ENCODE measurements around the gene CNFN. TPM values are rescaled to one million over a fixed set of nuclear protein-coding genes. Genes with fewer than 3 reads are reported as not detected.

Gene CNFN
- total and polyA plus RNA-seq, 9 donors = 0.24 to 1.2 (median 0.38) TPM; not detected in 5

DNA sequence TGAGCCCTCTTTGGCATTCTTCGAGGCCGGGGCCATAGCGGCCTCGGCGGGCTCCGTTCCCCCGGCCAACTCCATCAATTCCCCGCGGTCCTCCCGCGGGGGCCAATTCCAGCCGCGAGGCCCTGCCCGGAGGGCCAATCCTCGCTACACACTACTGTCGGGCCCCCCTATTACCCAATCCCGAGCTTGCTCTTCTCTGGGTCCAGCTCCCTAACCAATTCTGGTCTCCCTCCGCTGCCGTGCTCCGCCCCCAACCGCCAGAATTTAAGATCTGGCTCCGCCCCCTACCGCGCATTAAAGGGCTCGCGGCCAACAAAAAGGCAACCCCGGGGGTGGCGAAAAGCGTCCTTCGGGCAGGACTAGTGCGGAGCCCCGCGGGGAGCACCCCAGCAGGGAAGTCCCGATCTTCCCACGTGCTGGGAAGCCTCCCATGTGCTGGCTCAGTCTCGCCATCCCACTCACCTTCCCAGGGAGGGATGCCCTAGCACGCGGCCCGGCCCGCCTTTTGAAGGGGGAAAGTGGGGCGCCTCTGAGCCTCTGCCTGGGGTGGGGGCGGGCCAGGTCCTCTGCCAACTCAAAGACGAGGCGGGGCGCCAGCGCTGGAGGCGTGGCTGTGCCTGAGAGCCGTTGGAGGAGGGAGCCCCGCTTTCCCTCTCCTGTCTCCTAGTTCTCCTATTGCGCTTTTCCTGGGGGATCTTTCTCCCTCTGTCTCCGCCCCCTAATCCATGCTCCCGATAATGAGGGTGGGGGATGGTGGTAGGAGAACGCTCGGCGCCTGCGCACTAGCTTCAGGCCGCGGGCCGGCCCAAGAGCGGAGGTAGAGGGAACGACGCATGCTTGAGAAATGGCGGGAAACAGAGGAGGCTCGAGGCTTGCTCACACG, 33.6 kb upstream of the CNFN start:
- 2% methylated on average over 49 of the region's 65 CpGs for WGBS (ENCODE audit: insufficient coverage)
- H3K27me3 ChIP-seq (ENCODE audit: control insufficient read depth, insufficient read depth, low read length) = peaks cover 17% of the 10 kb centered on the region
- H3K4me1 ChIP-seq (ENCODE audit: control insufficient read depth, insufficient read depth, low read length) = peaks cover 34% of the 10 kb centered on the region
- DNase-seq = peak; percentile 94
- H3K9me3 ChIP-seq (replicated peaks; ENCODE audit: control insufficient read depth, low read depth, low read length) = no peaks in the 10 kb centered on the region
- peak overlapping the region; percentile 82 for H3K27ac ChIP-seq (ENCODE audit: low read length)
- H3K4me3 ChIP-seq (ENCODE audit: low read length) = peak overlapping the region; percentile 63
- no peaks in the 10 kb centered on the region for H3K36me3 ChIP-seq (ENCODE audit: control insufficient read depth, insufficient read depth, low read length)

DNA sequence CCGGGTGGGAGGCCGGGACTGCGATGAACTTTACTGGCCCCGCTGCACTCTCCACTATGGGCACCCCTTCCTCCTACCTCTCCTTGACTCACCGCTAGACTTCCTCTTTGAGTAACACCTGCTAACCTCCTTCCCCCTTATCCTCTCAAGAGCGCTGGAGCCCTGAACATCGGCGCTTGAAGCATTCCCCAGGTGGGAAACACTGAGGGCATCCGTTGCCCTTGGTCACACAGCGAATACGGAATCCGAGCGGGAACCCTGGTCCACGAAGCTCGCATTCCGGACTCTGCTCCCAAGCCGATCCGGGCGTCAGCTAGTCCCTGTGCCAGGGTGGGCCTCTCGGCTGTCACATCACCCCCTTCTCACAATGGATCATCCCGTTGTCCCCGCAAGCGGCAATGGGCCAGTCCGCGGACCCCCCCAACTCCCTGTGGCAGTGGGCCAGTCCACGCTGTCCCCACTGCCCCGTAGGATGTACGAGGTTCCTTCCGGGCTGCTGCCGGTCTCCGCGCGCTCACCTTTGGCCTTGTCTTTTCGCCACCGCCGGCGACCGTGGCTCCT, 32.9 kb upstream of the CNFN start:
- Histone ChIP-seq H3K36me3 (ENCODE audit: control insufficient read depth, insufficient read depth, low read length) (no peaks in the 10 kb centered on the region), H3K4me1 (ENCODE audit: control insufficient read depth, insufficient read depth, low read length) (peaks cover 34% of the 10 kb centered on the region), H3K27ac (ENCODE audit: low read length) (peak overlapping the region; percentile 82), H3K9me3 (replicated peaks; ENCODE audit: control insufficient read depth, low read depth, low read length) (no peaks in the 10 kb centered on the region), H3K4me3 (ENCODE audit: low read length) (peak overlapping the region; percentile 63), H3K27me3 (ENCODE audit: control insufficient read depth, insufficient read depth, low read length) (peaks cover 17% of the 10 kb centered on the region)
- WGBS (ENCODE audit: insufficient coverage) = under 1% methylated on average over 34 of the region's 38 CpGs
- DNase-seq = peak; percentile 53

DNA sequence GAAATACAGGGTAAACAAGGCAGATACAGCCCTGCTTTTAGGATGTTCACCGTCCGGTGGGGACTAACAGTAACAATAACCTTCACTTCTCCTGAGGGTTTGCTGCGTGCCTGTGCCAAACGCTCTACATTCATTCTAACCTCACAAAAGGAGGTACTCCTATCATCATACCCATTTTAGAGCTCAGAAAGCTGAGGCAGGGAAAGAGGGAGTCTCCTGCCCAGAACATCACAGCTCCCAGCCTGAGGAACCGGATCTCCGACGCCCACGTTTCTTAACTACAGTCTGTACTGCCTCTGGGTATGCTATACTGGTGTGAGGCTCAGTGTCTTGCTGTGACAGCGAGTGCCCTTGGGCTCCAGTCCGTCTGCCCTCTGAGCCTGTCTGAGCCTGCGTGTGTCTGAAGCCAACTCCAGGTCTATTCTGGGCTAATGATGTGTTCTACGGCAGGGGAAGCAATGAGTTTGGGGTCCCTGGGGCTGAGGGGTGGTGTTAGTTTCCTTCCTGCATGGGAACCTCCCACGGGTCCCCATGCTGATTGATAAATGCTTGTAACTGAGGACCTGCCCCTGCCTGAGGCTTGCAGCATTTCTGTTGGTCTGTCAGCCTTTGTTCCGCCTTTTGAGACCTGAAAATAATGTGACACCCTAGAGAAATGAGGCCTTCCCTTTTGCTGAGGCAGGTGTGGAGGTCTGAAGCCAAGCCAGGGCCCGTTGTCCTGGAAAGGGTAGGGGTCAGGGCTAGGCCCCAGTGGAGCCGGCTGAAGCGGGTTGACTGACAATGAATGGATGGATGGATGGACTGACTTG, 32.2 kb upstream of the CNFN start:
- peaks cover 34% of the 10 kb centered on the region for H3K4me1 ChIP-seq (ENCODE audit: control insufficient read depth, insufficient read depth, low read length)

DNA sequence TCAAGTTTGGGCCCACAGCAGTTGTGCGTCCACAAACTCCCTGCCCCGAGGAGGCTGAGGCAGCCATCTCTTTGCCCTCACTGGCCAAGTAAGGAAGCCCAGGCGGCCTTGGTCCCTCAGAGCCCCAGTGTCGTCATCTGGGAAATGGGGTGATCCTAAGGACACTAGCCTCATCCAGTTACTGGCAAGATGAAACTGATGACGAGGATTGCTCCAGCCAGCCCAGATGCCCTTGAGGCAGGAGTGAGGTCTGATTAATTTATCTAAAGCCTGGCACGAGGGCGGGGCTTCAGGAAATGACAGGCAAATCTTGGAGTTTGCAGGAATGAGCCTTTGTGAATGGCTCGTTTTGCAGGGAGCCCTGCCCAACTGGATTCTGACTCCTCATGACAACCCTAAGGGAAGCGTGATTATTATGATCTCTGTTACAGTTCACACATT, 31.5 kb upstream of the CNFN start:
- no peak overlapping the region for H3K4me3 ChIP-seq (ENCODE audit: low read length)
- H3K9me3 ChIP-seq (replicated peaks; ENCODE audit: control insufficient read depth, low read depth, low read length) = no peaks in the 10 kb centered on the region
- H3K27me3 ChIP-seq (ENCODE audit: control insufficient read depth, insufficient read depth, low read length) = peaks cover 17% of the 10 kb centered on the region
- peaks cover 34% of the 10 kb centered on the region for H3K4me1 ChIP-seq (ENCODE audit: control insufficient read depth, insufficient read depth, low read length)
- no peak for DNase-seq
- H3K27ac ChIP-seq (ENCODE audit: low read length) = peak overlapping the region; percentile 29
- no peaks in the 10 kb centered on the region for H3K36me3 ChIP-seq (ENCODE audit: control insufficient read depth, insufficient read depth, low read length)
- WGBS (ENCODE audit: insufficient coverage) = 81% methylated on average over 9 of the region's 9 CpGs

More for the DNA sequence above, 32.2 kb upstream of the CNFN start:
- Histone ChIP-seq H3K27me3 (ENCODE audit: control insufficient read depth, insufficient read depth, low read length) (peaks cover 17% of the 10 kb centered on the region), H3K36me3 (ENCODE audit: control insufficient read depth, insufficient read depth, low read length) (no peaks in the 10 kb centered on the region), H3K9me3 (replicated peaks; ENCODE audit: control insufficient read depth, low read depth, low read length) (no peaks in the 10 kb centered on the region), H3K4me3 (ENCODE audit: low read length) (peak overlapping the region; percentile 63), H3K27ac (ENCODE audit: low read length) (peak overlapping the region; percentile 82)
- WGBS (ENCODE audit: insufficient coverage) = 40% methylated on average over 13 of the region's 17 CpGs
- DNase-seq = peak; percentile 41

DNA sequence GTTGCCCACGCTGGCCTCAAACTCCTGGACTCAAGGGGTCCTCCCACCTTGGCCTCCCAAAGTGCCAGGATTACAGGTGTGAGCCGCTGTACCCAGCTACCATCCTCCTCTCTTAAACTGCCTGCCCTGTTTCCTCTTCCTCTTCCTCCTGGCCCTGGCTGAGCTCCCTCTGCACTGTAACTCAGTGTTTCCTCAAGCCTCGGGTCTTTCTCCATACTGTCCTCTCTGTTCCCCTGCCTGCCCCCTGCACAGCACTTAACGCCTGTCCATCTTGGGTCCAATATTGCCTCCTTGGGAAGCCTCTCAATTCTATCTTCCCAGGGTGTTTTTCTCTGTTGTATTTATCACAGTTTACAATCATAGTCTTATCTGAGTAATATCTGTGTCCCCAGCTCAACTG, 31.0 kb upstream of the CNFN start:
- peak overlapping the region; percentile 29 for H3K27ac ChIP-seq (ENCODE audit: low read length)
- peaks cover 34% of the 10 kb centered on the region for H3K4me1 ChIP-seq (ENCODE audit: control insufficient read depth, insufficient read depth, low read length)
- H3K9me3 ChIP-seq (replicated peaks; ENCODE audit: control insufficient read depth, low read depth, low read length) = no peaks in the 10 kb centered on the region
- H3K4me3 ChIP-seq (ENCODE audit: low read length) = no peak overlapping the region
- no peak for DNase-seq
- WGBS (ENCODE audit: insufficient coverage) = 92% methylated on average over 2 of the region's 4 CpGs
- H3K27me3 ChIP-seq (ENCODE audit: control insufficient read depth, insufficient read depth, low read length) = peaks cover 17% of the 10 kb centered on the region
- no peaks in the 10 kb centered on the region for H3K36me3 ChIP-seq (ENCODE audit: control insufficient read depth, insufficient read depth, low read length)

DNA sequence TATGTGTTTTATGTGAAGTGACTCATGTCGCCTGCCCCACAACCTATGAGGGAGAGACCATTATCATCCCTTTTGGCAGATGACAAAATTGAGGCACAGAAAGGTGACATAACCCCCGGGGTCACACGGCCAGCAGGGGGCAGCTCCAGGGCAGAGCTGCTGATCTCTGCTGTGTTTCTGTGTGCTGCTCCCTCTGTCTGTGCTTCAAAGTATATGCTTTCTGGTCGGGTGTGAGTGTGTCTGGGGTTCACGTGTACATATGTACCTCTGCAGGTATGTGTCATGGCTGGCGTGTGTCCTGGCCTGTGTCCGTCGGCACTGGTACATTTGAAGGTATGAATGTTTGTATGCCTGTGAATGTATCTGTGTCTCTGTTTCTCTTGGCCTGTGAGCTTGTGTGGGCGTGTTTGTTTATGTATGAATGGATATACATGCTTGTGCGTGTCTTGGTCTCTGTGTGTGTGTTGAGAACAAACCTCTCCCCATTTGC, 30.0 kb upstream of the CNFN start:
- Histone ChIP-seq H3K36me3 (ENCODE audit: control insufficient read depth, insufficient read depth, low read length) (no peaks in the 10 kb centered on the region), H3K4me1 (ENCODE audit: control insufficient read depth, insufficient read depth, low read length) (peaks cover 34% of the 10 kb centered on the region), H3K4me3 (ENCODE audit: low read length) (no peak overlapping the region), H3K27me3 (ENCODE audit: control insufficient read depth, insufficient read depth, low read length) (peaks cover 17% of the 10 kb centered on the region), H3K9me3 (replicated peaks; ENCODE audit: control insufficient read depth, low read depth, low read length) (no peaks in the 10 kb centered on the region), H3K27ac (ENCODE audit: low read length) (no peak overlapping the region)
- WGBS (ENCODE audit: insufficient coverage) = 44% methylated on average over 5 of the region's 10 CpGs
- no peak for DNase-seq

DNA sequence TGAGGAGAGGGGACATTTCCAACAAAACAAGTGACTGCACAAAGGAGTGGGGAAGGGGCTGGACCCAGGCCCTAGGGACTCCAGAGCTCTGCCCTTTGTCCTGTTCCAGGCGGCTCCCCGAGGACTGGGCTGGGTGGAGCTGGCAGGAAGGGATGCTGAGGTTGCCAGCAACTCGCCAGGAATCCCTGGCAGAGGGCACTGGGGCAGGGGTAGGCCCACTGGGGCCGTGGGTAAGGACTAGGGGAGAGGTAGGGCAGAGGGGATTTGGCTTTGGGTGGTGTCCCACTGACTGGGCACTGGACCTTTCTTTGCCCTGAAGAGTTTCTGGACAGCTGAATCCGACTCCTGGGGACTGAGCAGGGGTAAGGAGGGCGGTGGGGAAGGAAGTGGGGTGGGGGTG, 29.2 kb upstream of the CNFN start:
- no peak overlapping the region for H3K27ac ChIP-seq (ENCODE audit: low read length)
- no peak for DNase-seq
- H3K27me3 ChIP-seq (ENCODE audit: control insufficient read depth, insufficient read depth, low read length) = peaks cover 11% of the 10 kb centered on the region
- peaks cover 33% of the 10 kb centered on the region for H3K4me1 ChIP-seq (ENCODE audit: control insufficient read depth, insufficient read depth, low read length)
- WGBS (ENCODE audit: insufficient coverage) = 71% methylated on average over 6 of the region's 6 CpGs
- H3K36me3 ChIP-seq (ENCODE audit: control insufficient read depth, insufficient read depth, low read length) = no peaks in the 10 kb centered on the region
- H3K9me3 ChIP-seq (replicated peaks; ENCODE audit: control insufficient read depth, low read depth, low read length) = no peaks in the 10 kb centered on the region
- H3K4me3 ChIP-seq (ENCODE audit: low read length) = no peak overlapping the region

DNA sequence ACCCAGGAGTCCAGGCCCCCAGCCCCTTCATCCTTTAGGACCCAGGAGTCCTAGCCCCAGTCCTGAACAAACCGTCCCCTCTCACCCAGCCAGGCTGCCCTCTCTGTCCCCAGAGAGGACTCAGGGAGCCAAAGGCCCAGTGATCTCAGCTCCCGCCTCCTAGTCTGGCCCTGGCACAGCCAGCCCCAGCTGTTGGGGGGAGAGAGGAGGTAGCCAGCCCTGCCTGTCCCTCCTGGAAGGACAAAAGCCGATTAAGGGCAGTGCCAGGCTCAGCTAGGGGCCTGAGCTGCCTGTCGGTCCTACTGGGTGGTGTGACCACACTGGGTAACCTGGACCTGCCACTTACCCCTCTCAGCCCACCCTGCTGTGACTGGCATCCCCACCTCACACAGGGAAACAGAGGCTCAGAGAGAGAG, 22.6 kb upstream of the CNFN start:
- DNase-seq = peak; percentile 57
- peak overlapping the region; percentile 59 for H3K27ac ChIP-seq (ENCODE audit: low read length)
- peaks cover 11% of the 10 kb centered on the region for H3K36me3 ChIP-seq (ENCODE audit: control insufficient read depth, insufficient read depth, low read length)

DNA sequence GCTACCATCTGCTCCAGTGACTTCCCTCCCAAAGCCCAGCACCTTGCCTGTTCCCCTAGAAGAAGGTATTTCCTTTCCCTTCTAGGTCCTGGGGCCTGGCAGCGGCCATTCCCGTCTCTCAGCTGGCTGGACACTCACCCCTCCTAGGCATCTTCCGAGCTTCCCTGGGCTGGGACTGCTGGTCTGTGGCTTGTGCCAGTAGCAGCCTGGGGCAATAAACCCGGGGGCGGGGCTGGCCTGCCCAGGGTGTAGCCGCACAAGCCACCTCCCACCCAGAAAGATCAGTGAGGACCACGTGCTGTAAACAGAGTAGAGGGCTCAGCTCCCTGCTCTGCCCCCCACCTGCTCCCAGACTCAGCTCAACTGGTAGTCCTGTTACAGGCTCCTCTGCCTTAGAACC, 22.1 kb upstream of the CNFN start:
- WGBS (ENCODE audit: insufficient coverage) = 53% methylated on average over 6 of the region's 7 CpGs
- H3K4me1 ChIP-seq (ENCODE audit: control insufficient read depth, insufficient read depth, low read length) = peaks cover 25% of the 10 kb centered on the region
- H3K36me3 ChIP-seq (ENCODE audit: control insufficient read depth, insufficient read depth, low read length) = peaks cover 11% of the 10 kb centered on the region
- DNase-seq = peak; percentile 56
- no peaks in the 10 kb centered on the region for H3K27me3 ChIP-seq (ENCODE audit: control insufficient read depth, insufficient read depth, low read length)
- no peak overlapping the region for H3K4me3 ChIP-seq (ENCODE audit: low read length)
- no peaks in the 10 kb centered on the region for H3K9me3 ChIP-seq (replicated peaks; ENCODE audit: control insufficient read depth, low read depth, low read length)
- H3K27ac ChIP-seq (ENCODE audit: low read length) = peak overlapping the region; percentile 59

More for the DNA sequence above, 22.6 kb upstream of the CNFN start:
- no peaks in the 10 kb centered on the region for H3K9me3 ChIP-seq (replicated peaks; ENCODE audit: control insufficient read depth, low read depth, low read length)
- no peaks in the 10 kb centered on the region for H3K27me3 ChIP-seq (ENCODE audit: control insufficient read depth, insufficient read depth, low read length)
- no peak overlapping the region for H3K4me3 ChIP-seq (ENCODE audit: low read length)
- H3K4me1 ChIP-seq (ENCODE audit: control insufficient read depth, insufficient read depth, low read length) = peaks cover 25% of the 10 kb centered on the region
- WGBS (ENCODE audit: insufficient coverage) = 77% methylated on average over 2 of the region's 4 CpGs
